Measurements from ENCODE around the gene TNNC1.

- TF ChIP-seq YY1 (IDR thresholded peaks at IDR 0.05) (no peak), RAD21 (IDR thresholded peaks at IDR 0.05) (no peak), REST (IDR thresholded peaks at IDR 0.05) (no peak), CTCF (IDR thresholded peaks at IDR 0.05; ENCODE audit: low read depth, low read length, missing input control) (no peak), ATF3 (IDR thresholded peaks at IDR 0.05) (no peak), MAX (IDR thresholded peaks at IDR 0.05) (no peak), ZBTB33 (IDR thresholded peaks at IDR 0.05) (no peak), SP1 (IDR thresholded peaks at IDR 0.05) (no peak)
These were observed 46.1 kb downstream of the TNNC1 start for GRCh38 chr3:52407779-52408178.

Data from liver (tissue), 3 donors.